ENCODE measurements around the gene PRKAR1B. TPM values are rescaled to one million over a fixed set of nuclear protein-coding genes. Genes with fewer than 3 reads are reported as not detected.

The PRKAR1B gene
- total RNA-seq, 4 donors from 2014 or later, result 1.2 to 12.5 (median 3.6) TPM

- Histone ChIP-seq H3K36me3 (no peaks in the 10 kb centered on the region), H3K27me3 (no peaks in the 10 kb centered on the region), H3K4me3 (no peak overlapping the region), H3K9me3 (no peaks in the 10 kb centered on the region), H3K27ac (peak overlapping the region in 3 of 4 donors; percentile 7 to 41 (median 37)), H3K4me1 (no peaks in the 10 kb centered on the region)
- in situ Hi-C loops (cut with MboI; ENCODE audit: low sequenced_read_pairs in 4 of 4), result no loop called here
- DNase-seq (no peak), ATAC-seq (no peak)
- intact Hi-C loops (cut with DNase I; ENCODE audit: low total_unique reads), result no loop called here
- TF ChIP-seq POLR2A (IDR thresholded peaks at IDR 0.05) (no peak), CTCF (IDR thresholded peaks at IDR 0.05 in 4 of 5, conservative IDR thresholded peaks at IDR 0.05 in 1 of 5) (no peak)
These were observed 30.1 kb downstream of the PRKAR1B start for GRCh38 chr7:696812-697551.

- DNase-seq (no peak), ATAC-seq (no peak)
- intact Hi-C loops (cut with DNase I; ENCODE audit: low total_unique reads), result no loop called here
- no peak overlapping the region for H3K27ac ChIP-seq
- no peaks in the 10 kb centered on the region for H3K4me1 ChIP-seq
- no peaks in the 10 kb centered on the region for H3K36me3 ChIP-seq
- H3K4me3 ChIP-seq, result no peak overlapping the region
- in situ Hi-C loops (cut with MboI; ENCODE audit: low sequenced_read_pairs in 4 of 4), result no loop called here
- H3K27me3 ChIP-seq, result no peaks in the 10 kb centered on the region
- H3K9me3 ChIP-seq, result no peaks in the 10 kb centered on the region
- no peak for TF ChIP-seq POLR2A (IDR thresholded peaks at IDR 0.05)
- no peak for TF ChIP-seq CTCF (IDR thresholded peaks at IDR 0.05 in 4 of 5, conservative IDR thresholded peaks at IDR 0.05 in 1 of 5)
These were observed 30.7 kb downstream of the PRKAR1B start for GRCh38 chr7:696426-696811.

GRCh38 chr7:693280-693679, 33.8 kb downstream of the PRKAR1B start:
- Histone ChIP-seq H3K27ac (no peak overlapping the region), H3K9me3 (peaks cover 0 to 8% (median 0%) of the 10 kb centered on the region in 3 donors), H3K4me1 (no peaks in the 10 kb centered on the region), H3K27me3 (no peaks in the 10 kb centered on the region), H3K4me3 (no peak overlapping the region), H3K36me3 (no peaks in the 10 kb centered on the region)
- DNase-seq (no peak), ATAC-seq (no peak)
- TF ChIP-seq CTCF (IDR thresholded peaks at IDR 0.05 in 4 of 5, conservative IDR thresholded peaks at IDR 0.05 in 1 of 5) (no peak), POLR2A (IDR thresholded peaks at IDR 0.05) (no peak)
- in situ Hi-C loops (cut with MboI; ENCODE audit: low sequenced_read_pairs in 4 of 4) (no loop called here), intact Hi-C loops (cut with DNase I; ENCODE audit: low total_unique reads) (no loop called here)

GRCh38 chr7:691361-692045, 35.6 kb downstream of the PRKAR1B start:
- intact Hi-C loops (cut with DNase I; ENCODE audit: low total_unique reads), result no loop called here
- TF ChIP-seq CTCF (IDR thresholded peaks at IDR 0.05 in 4 of 5, conservative IDR thresholded peaks at IDR 0.05 in 1 of 5) (no peak), POLR2A (IDR thresholded peaks at IDR 0.05) (no peak)
- Histone ChIP-seq H3K27ac (no peak overlapping the region), H3K36me3 (no peaks in the 10 kb centered on the region), H3K27me3 (no peaks in the 10 kb centered on the region), H3K9me3 (peaks cover 0 to 11% (median 0%) of the 10 kb centered on the region in 3 donors), H3K4me1 (no peaks in the 10 kb centered on the region), H3K4me3 (no peak overlapping the region)
- ATAC-seq, result no peak
- in situ Hi-C loops (cut with MboI; ENCODE audit: low sequenced_read_pairs in 4 of 4), result no loop called here
- DNase-seq, result no peak

Data from gastrocnemius medialis (tissue), 4 donors.